Measurements from ENCODE around the gene ABHD1. TPM values are rescaled to one million over a fixed set of nuclear protein-coding genes. Genes with fewer than 3 reads are reported as not detected.
"Not testable (repeated sequence)": the region's sequence is repeated elsewhere in the genome, so short reads cannot be mapped to it uniquely, and the experiment has no call there.

Gene ABHD1
- 1 to 10 TPM in 3 of 5 experiments, under 1 TPM in 2; 0.53 to 2.0 (median 1.5) TPM for total RNA-seq
- polyA plus RNA-seq, result under 1 TPM; 0.53 to 0.90 TPM
- total RNA-seq, result 2.2 reads per million, percentile 10 among the genes with 10 or more reads in this experiment

- intact Hi-C loops (cut with micrococcal nuclease), result loop anchor here (1.0 to 2.0 kb wide), 4 partner anchors 11 to 540 kb away; partner anchors contain the start of genes PREB (in 2 of the 2), AGBL5 (in 1 of the 2), KHK (in 1 of the 2) and SLC4A1AP (in 1 of the 2)
Observed at GRCh38 chr2:27123302-27124150, at the start of gene ABHD1. ABHD1 (plus strand) TSS chr2:27123815; CDS start chr2:27123949, 134 bp downstream.

GRCh38 chr2:27074738-27075565 is 48.7 kb upstream of the ABHD1 start:
- ATAC-seq, result no peak
- peaks cover 39 to 66% (median 62%) of the 10 kb centered on the region in 7 donors for H3K4me1 Mint-ChIP-seq
- POLR2A ChIA-PET, result interaction anchor here (6.1 to 11.3 kb wide), 2 partner anchors 10 to 22 kb away, joined by 134 to 216 read pairs; partner anchors contain the start of genes AGBL5 and KHK
- Histone ChIP-seq H3K27ac (ENCODE audit: low read depth, low read length) (peak overlapping the region; percentile 44), H3K4me3 (ENCODE audit: low read length) (no peak overlapping the region), H3K4me1 (ENCODE audit: control insufficient read depth in 2 of 2, insufficient read depth in 2 of 2, low read length in 2 of 2) (peaks cover 25 to 30% of the 10 kb centered on the region in 2 donors), H3K27me3 (ENCODE audit: control insufficient read depth in 2 of 2, insufficient read depth in 2 of 2, low read length in 2 of 2) (no peaks in the 10 kb centered on the region), H3K9me3 (ENCODE audit: control insufficient read depth in 2 of 3, low read length in 3 of 3) (no peaks in the 10 kb centered on the region), H3K36me3 (ENCODE audit: control insufficient read depth in 2 of 3, insufficient read depth in 3 of 3, low read length in 3 of 3) (peaks cover 0 to 11% (median 0%) of the 10 kb centered on the region in 3 experiments)
- intact Hi-C loops (cut with micrococcal nuclease), result loop anchor here (1.0 to 10.0 kb wide), 6 partner anchors 24 to 1680 kb away; partner anchors contain the start of genes PPP1CB (in 2 of the 2), AGBL5 (in 1 of the 2), ASXL2 (in 1 of the 2) and CCDC121 (in 1 of the 2)
- peak in 8 of 9 donors; percentile 47 to 69 (median 62) for DNase-seq
- CTCF ChIA-PET, result interaction anchor here (0.8 to 2.3 kb wide), 3 partner anchors 12 to 27 kb away, joined by 3 to 6 read pairs (median 4); partner anchors contain the start of genes AGBL5 and KHK
- H3K27ac Mint-ChIP-seq, result peak overlapping the region; percentile 63 to 95 (median 82)
- H3K36me3 Mint-ChIP-seq, result peaks cover 0 to 11% (median 1%) of the 10 kb centered on the region in 5 donors
- peak overlapping the region; percentile 48 to 84 (median 62) for H3K4me3 Mint-ChIP-seq
- H3K9me3 Mint-ChIP-seq, result no peaks in the 10 kb centered on the region
- H3K27me3 Mint-ChIP-seq, result no peaks in the 10 kb centered on the region

More at GRCh38 chr2:27123302-27124150, at the start of gene ABHD1:
- Mint-ChIP-seq H3K27me3 (peaks cover 11 to 41% (median 14%) of the 10 kb centered on the region in 5 donors), H3K4me3 (peak within 1 kb of the TSS; percentile 83 to 95 (median 92)), H3K36me3 (peaks cover 0 to 4% (median 0%) of the 10 kb centered on the region in 5 donors), H3K9me3 (peaks cover 0 to 3% (median 0%) of the 10 kb centered on the region in 11 donors), H3K27ac (peak within 1 kb of the TSS; percentile 78 to 89 (median 86)), H3K4me1 (peaks cover 10 to 30% (median 20%) of the 10 kb centered on the region in 7 donors)
- POLR2A ChIA-PET, result interaction anchor here (0.5 to 3.9 kb wide), 12 partner anchors 10 to 782 kb away, joined by 3 to 49 read pairs (median 3); partner anchors contain the start of genes ATRAID, KHK, OST4 and PREB
- DNase-seq, result peak; percentile 37 to 79 (median 51)
- H3K9me3 ChIP-seq (ENCODE audit: control insufficient read depth in 2 of 3, low read length in 3 of 3), result no peaks in the 10 kb centered on the region
- H3K36me3 ChIP-seq (ENCODE audit: control insufficient read depth in 2 of 3, insufficient read depth in 3 of 3, low read length in 3 of 3), result no peaks in the 10 kb centered on the region
- H3K4me3 ChIP-seq (ENCODE audit: low read length), result peak within 1 kb of the TSS; percentile 59
- peak; percentile 84 for ATAC-seq
- peaks cover 5 to 11% of the 10 kb centered on the region in 2 donors for H3K4me1 ChIP-seq (ENCODE audit: control insufficient read depth in 2 of 2, insufficient read depth in 2 of 2, low read length in 2 of 2)
- CTCF ChIA-PET, result interaction anchor here (1.0 to 1.4 kb wide), 4 partner anchors 9 to 164 kb away, joined by 3 to 4 read pairs (median 3); partner anchors contain the start of gene AGBL5
- H3K27ac ChIP-seq (ENCODE audit: low read depth, low read length), result peak within 1 kb of the TSS; percentile 61
- H3K27me3 ChIP-seq (ENCODE audit: control insufficient read depth in 2 of 2, insufficient read depth in 2 of 2, low read length in 2 of 2), result peaks cover 0 to 3% of the 10 kb centered on the region in 2 donors

GRCh38 chr2:27075566-27075871 is 48.1 kb upstream of the ABHD1 start:
- H3K9me3 ChIP-seq (ENCODE audit: control insufficient read depth in 2 of 3, low read length in 3 of 3); CTCF ChIA-PET; H3K27me3 Mint-ChIP-seq; H3K4me3 ChIP-seq (ENCODE audit: low read length); DNase-seq; H3K36me3 Mint-ChIP-seq; ATAC-seq; H3K9me3 Mint-ChIP-seq; H3K36me3 ChIP-seq (ENCODE audit: control insufficient read depth in 2 of 3, insufficient read depth in 3 of 3, low read length in 3 of 3); H3K27me3 ChIP-seq (ENCODE audit: control insufficient read depth in 2 of 2, insufficient read depth in 2 of 2, low read length in 2 of 2): not testable (repeated sequence)
- H3K4me1 ChIP-seq (ENCODE audit: control insufficient read depth in 2 of 2, insufficient read depth in 2 of 2, low read length in 2 of 2), result peaks cover 19 to 24% of the 10 kb centered on the region in 2 donors
- Mint-ChIP-seq H3K4me3 (peak overlapping the region; percentile 48 to 84 (median 62)), H3K4me1 (peaks cover 33 to 64% (median 60%) of the 10 kb centered on the region in 7 donors), H3K27ac (peak overlapping the region; percentile 63 to 95 (median 82))
- POLR2A ChIA-PET, result interaction anchor here (6.1 to 11.3 kb wide), 2 partner anchors 10 to 23 kb away, joined by 134 to 216 read pairs; partner anchors contain the start of genes AGBL5 and KHK
- intact Hi-C loops (cut with micrococcal nuclease), result loop anchor here (1.0 to 10.0 kb wide), 3 partner anchors 24 to 1679 kb away; partner anchors contain the start of genes AGBL5 (in 1 of the 2), CCDC121 (in 1 of the 2), GPN1 (in 1 of the 2) and PPP1CB (in 1 of the 2)
- H3K27ac ChIP-seq (ENCODE audit: low read depth, low read length), result peak overlapping the region; percentile 44

GRCh38 chr2:27076323-27076722 is 47.3 kb upstream of the ABHD1 start:
- peaks cover 0 to 4% (median 0%) of the 10 kb centered on the region in 5 donors for H3K36me3 Mint-ChIP-seq
- peak overlapping the region in 7 of 10 donors; percentile 33 to 66 (median 47) for H3K4me3 Mint-ChIP-seq
- H3K36me3 ChIP-seq (ENCODE audit: control insufficient read depth in 2 of 3, insufficient read depth in 3 of 3, low read length in 3 of 3), result peaks cover 0 to 2% (median 0%) of the 10 kb centered on the region in 3 experiments
- no peaks in the 10 kb centered on the region for H3K9me3 ChIP-seq (ENCODE audit: control insufficient read depth in 2 of 3, low read length in 3 of 3)
- H3K4me3 ChIP-seq (ENCODE audit: low read length), result no peak overlapping the region
- DNase-seq (no peak), ATAC-seq (no peak)
- peaks cover 14 to 26% of the 10 kb centered on the region in 2 donors for H3K4me1 ChIP-seq (ENCODE audit: control insufficient read depth in 2 of 2, insufficient read depth in 2 of 2, low read length in 2 of 2)
- H3K4me1 Mint-ChIP-seq, result peaks cover 33 to 65% (median 60%) of the 10 kb centered on the region in 7 donors
- POLR2A ChIA-PET, result interaction anchor here (0.6 kb wide), 1 partner anchor 32 kb away, joined by 3 read pairs; no protein-coding TSS in a partner anchor
- H3K27me3 Mint-ChIP-seq, result no peaks in the 10 kb centered on the region
- no peaks in the 10 kb centered on the region for H3K27me3 ChIP-seq (ENCODE audit: control insufficient read depth in 2 of 2, insufficient read depth in 2 of 2, low read length in 2 of 2)
- intact Hi-C loops (cut with micrococcal nuclease), result loop anchor here (10.0 kb wide), 2 partner anchors 548 to 1678 kb away; partner anchors contain the start of genes CCDC121 (in 1 of the 2), GPN1 (in 1 of the 2) and PPP1CB (in 1 of the 2)
- peak overlapping the region in 7 of 9 donors; percentile 7 to 76 (median 60) for H3K27ac Mint-ChIP-seq
- no peaks in the 10 kb centered on the region for H3K9me3 Mint-ChIP-seq
- no peak overlapping the region for H3K27ac ChIP-seq (ENCODE audit: low read depth, low read length)
- CTCF ChIA-PET, result no interaction called here

- CTCF ChIA-PET, result no interaction called here
- H3K9me3 ChIP-seq (ENCODE audit: control insufficient read depth in 2 of 3, low read length in 3 of 3), result no peaks in the 10 kb centered on the region
- Mint-ChIP-seq H3K4me3 (no peak overlapping the region), H3K27ac (peak overlapping the region in 4 of 9 donors; percentile 34 to 71 (median 36)), H3K27me3 (no peaks in the 10 kb centered on the region), H3K9me3 (no peaks in the 10 kb centered on the region), H3K36me3 (peaks cover 0 to 4% (median 0%) of the 10 kb centered on the region in 5 donors), H3K4me1 (peaks cover 35 to 68% (median 61%) of the 10 kb centered on the region in 7 donors)
- ATAC-seq (no peak), DNase-seq (no peak)
- POLR2A ChIA-PET, result interaction anchor here (0.6 to 1.0 kb wide), 2 partner anchors 31 to 106 kb away, joined by 3 read pairs; no protein-coding TSS in a partner anchor
- H3K36me3 ChIP-seq (ENCODE audit: control insufficient read depth in 2 of 3, insufficient read depth in 3 of 3, low read length in 3 of 3), result no peaks in the 10 kb centered on the region
- H3K4me1 ChIP-seq (ENCODE audit: control insufficient read depth in 2 of 2, insufficient read depth in 2 of 2, low read length in 2 of 2), result peaks cover 20 to 36% of the 10 kb centered on the region in 2 donors
- intact Hi-C loops (cut with micrococcal nuclease), result loop anchor here (10.0 kb wide), 2 partner anchors 548 to 1678 kb away; partner anchors contain the start of genes CCDC121 (in 1 of the 2), GPN1 (in 1 of the 2) and PPP1CB (in 1 of the 2)
- no peaks in the 10 kb centered on the region for H3K27me3 ChIP-seq (ENCODE audit: control insufficient read depth in 2 of 2, insufficient read depth in 2 of 2, low read length in 2 of 2)
- H3K4me3 ChIP-seq (ENCODE audit: low read length), result no peak overlapping the region
- H3K27ac ChIP-seq (ENCODE audit: low read depth, low read length), result no peak overlapping the region
Observed at GRCh38 chr2:27077231-27077630, 46.4 kb upstream of the ABHD1 start.

Data from naive thymus-derived CD4-positive, alpha-beta T cell (primary cell).